Esophagus (tissue), 2 donors: ENCODE results near the gene SDHAF3. TPM values are rescaled to one million over a fixed set of nuclear protein-coding genes. Genes with fewer than 3 reads are reported as not detected.
"Not testable (repeated sequence)": the region's sequence is repeated elsewhere in the genome, so short reads cannot be mapped to it uniquely, and the experiment has no call there.

Source experiments
- H3K27ac ChIP-seq, 2 donors: one replicate each; pipeline ENCODE4 v1.5.1; 2013; ENCODE audit warnings: low read depth in 2 of 2, mild to moderate bottlenecking in 2 of 2, inconsistent platforms in 1 of 2, low read length in 1 of 2, moderate library complexity in 1 of 2
- H3K27me3 ChIP-seq, 2 donors: one replicate each; pipeline ENCODE4 v1.6.1; 2013; ENCODE audit warnings: low read length in 2 of 2, control low read depth in 1 of 2, mild to moderate bottlenecking in 1 of 2; ENCODE audit not compliant: insufficient read depth in 2 of 2, control insufficient read depth in 1 of 2
- H3K36me3 ChIP-seq, 2 donors: one replicate each; pipeline ENCODE4 v1.6.1; 2013; ENCODE audit warnings: low read length in 1 of 2; ENCODE audit not compliant: control insufficient read depth in 2 of 2, insufficient read depth in 2 of 2
- H3K4me1 ChIP-seq, 2 donors: one replicate each; pipeline ENCODE4 v1.6.1; 2013; ENCODE audit warnings: low read length in 1 of 2; ENCODE audit not compliant: control insufficient read depth in 2 of 2, insufficient read depth in 2 of 2
- H3K4me3 ChIP-seq, 2 donors: one replicate each; pipeline ENCODE4 v1.5.1; 2013; ENCODE audit warnings: low read length in 2 of 2, mild to moderate bottlenecking in 2 of 2, low read depth in 1 of 2, moderate library complexity in 1 of 2
- H3K9me3 ChIP-seq, 2 donors: one replicate each; pipeline ENCODE4 v1.6.1; 2013; ENCODE audit warnings: mild to moderate bottlenecking in 2 of 2, low read depth in 1 of 2, low read length in 1 of 2, moderate library complexity in 1 of 2; ENCODE audit not compliant: control insufficient read depth in 2 of 2, insufficient read depth in 1 of 2
- WGBS, 2 donors: extraction: QIAGEN DNeasy Blood & Tissue Kit; methylation state at CpG; one replicate each; pipeline ENCODE4 v1.1.7; 2013; 5-methylcytosine and 5-hydroxymethylcytosine counted together
- polyA plus RNA-seq, 2 donors: library from polyadenylated mRNA; stranded (reverse); fragments of 200-250 nt; gene quantifications; one replicate each; pipeline ENCODE4 v1.2.3, GENCODE V29; 2013
- donor health status: healthy with polysubstance abuse.
- donor health status: Bipolar disorder and iron deficiency.

The SDHAF3 gene
- polyA plus RNA-seq, 2 donors: 5.5 to 10.1 TPM

DNA sequence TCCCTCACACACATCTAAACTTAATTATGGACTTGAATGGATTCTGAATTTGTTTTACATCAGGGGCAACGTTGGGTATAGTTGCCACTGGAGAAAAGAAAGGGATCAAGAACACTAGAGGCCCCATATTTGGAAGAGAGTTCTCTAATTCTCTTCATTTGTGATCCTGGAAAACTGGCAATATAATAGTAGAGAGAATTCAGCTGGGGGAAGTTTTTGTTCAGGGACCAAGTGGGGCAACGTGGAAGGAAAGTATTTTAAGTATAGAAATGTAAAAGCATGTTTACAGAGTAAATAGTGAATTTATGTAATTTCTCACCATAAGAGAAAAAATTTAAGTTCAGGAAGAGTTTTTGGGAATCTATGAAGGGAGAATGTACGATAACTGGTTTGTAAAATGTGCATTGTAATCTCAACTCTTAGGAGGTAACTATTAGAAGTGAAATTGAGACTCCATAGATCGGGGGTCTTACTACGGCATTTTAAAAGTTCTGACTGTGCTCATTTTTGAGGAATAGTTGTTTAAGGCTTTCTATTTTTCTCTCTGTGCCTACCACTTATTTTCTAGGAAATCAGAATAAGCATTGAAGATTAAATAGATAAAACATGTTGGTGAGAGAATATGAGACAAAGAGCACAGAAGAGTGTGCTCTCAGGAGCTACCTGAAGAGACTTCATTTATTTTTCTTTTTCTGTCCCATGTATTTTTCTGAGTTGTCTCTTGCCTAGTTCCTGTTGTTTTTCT, 3.4 kb downstream of the SDHAF3 start:
- H3K4me3 ChIP-seq: no peak overlapping the region
- no peaks in the 10 kb centered on the region for H3K36me3 ChIP-seq
- 91 to 94% methylated on average over 5 of the region's 5 CpGs for WGBS, 2 donors
- H3K27ac ChIP-seq: no peak overlapping the region
- no peaks in the 10 kb centered on the region for H3K4me1 ChIP-seq
- no peaks in the 10 kb centered on the region for H3K9me3 ChIP-seq
- no peaks in the 10 kb centered on the region for H3K27me3 ChIP-seq

DNA sequence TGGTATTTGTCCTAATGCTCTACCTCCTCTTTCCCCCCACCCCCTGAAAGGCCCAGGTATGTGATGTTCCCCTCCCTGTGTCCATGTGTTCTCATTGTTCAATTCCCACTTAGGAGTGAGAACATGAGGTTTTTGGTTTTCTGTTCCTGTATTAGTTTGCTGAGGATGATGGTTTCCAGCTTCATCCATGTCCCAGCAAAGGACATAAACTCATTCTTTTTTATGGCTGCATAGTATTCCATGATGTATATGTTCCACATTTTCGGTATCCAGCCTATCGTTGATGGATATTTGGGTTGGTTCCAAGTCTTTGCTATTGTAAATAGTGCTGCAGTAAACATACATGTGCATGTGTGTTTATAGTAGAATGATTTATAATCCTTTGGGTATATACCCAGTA, 5.6 kb downstream of the SDHAF3 start:
- H3K36me3 ChIP-seq, H3K27ac ChIP-seq, H3K9me3 ChIP-seq, H3K27me3 ChIP-seq, H3K4me1 ChIP-seq, H3K4me3 ChIP-seq: not testable (repeated sequence)
- WGBS, 2 donors: 86 to 95% methylated on average over 2 of the region's 2 CpGs

DNA sequence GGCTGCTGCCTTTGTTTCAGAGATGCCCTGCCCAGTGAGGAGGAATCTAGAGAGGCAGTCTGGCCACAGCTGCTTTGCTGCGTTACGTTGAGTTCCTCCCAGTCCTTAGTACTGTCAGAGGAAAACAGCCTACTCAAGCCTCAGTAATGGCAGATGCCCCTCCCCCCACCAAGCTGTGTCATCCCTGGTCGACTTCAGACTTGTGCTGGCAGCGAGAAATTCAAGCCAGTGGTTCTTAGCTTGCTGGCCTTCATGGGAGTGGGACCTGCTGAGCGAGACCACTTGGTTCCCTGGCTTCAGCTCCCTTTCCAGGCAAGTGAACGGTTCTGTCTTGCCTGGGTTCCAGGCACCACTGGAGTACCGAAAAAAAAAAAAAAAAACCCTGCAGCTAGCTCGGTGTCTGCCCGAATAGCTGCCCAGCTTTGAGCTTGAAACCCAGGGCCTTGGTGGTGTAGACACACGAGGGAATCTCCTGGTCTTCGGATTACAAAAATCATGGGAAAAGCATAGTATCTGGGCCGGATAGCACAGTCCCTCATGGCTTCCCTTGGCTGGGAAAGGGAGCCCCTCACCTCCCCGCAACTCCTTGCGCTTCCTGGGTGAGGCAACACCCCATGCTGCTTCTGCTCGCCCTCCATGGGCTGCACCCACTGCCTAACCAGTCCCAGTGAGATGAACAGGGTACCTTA, 9.1 kb downstream of the SDHAF3 start:
- Histone ChIP-seq H3K36me3 (no peaks in the 10 kb centered on the region), H3K27me3 (no peaks in the 10 kb centered on the region), H3K4me3 (no peak overlapping the region), H3K9me3 (no peaks in the 10 kb centered on the region), H3K27ac (no peak overlapping the region), H3K4me1 (peaks cover 0 to 7% of the 10 kb centered on the region in 2 donors)
- WGBS, 2 donors: 88% methylated on average over 15 of the region's 15 CpGs

DNA sequence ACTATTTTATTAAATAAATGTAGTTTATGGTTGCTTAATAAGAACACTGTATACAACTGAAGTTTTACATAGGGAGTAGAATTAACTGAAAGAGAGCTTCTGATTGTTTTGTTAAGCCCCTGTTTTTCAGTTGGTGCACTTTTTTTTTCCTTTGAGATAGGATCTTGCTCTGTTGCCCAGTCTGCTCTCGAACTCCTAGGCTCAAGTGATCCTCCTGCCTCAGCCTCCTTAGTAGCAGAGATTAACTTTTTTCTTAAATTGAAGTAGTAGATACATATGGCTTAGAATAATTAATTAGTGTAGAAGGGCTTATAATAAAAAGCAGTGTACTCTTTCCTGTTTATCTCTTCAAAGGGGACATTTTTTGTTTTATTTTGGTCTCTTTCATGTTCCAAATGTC, 11.2 kb downstream of the SDHAF3 start:
- H3K4me1 ChIP-seq: peaks cover 0 to 7% of the 10 kb centered on the region in 2 donors
- H3K36me3 ChIP-seq: no peaks in the 10 kb centered on the region
- no peaks in the 10 kb centered on the region for H3K9me3 ChIP-seq
- WGBS, 2 donors: 89 to 92% methylated on average over 1 of the region's 1 CpG
- no peaks in the 10 kb centered on the region for H3K27me3 ChIP-seq
- no peak overlapping the region for H3K27ac ChIP-seq
- no peak overlapping the region for H3K4me3 ChIP-seq

DNA sequence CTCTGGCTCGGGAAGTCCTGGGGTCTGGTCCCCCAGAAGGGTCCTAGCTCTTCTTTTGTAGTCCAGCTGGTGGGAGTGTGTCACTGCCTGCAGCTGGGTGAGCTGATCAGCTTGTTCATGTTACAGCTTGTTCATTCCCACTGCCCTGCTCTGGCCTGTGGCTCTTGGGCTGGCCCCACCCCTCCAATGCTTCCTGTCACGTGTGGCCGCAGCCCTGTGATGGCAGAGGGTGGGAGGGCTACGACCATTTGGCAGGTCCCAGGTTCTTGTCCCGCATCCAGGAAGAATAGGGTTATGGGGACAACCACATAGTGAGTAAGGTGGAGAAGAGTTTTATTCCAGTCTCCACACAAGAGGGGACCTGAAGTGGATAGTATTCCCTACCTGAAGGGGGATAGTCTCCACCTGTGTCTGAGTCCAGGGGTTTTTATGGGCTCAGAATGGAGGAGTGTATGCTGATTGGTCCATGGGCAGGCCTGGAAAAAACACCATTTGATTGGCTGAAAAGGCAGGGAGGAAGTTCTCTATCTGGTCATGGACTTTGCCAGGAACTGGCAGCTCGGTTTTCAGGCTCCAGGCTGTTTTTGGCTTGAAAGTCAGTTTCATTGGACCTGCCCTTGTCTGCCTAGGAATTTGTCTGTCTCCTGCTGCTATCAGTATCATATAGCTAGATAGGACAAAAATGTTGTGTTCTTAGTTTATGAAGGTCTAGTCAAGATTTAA, 13.1 kb downstream of the SDHAF3 start:
- WGBS, 2 donors: 57 to 71% methylated on average over 6 of the region's 6 CpGs
- Histone ChIP-seq H3K9me3 (no peaks in the 10 kb centered on the region), H3K27me3 (no peaks in the 10 kb centered on the region), H3K27ac (no peak overlapping the region), H3K4me1 (peaks cover 0 to 7% of the 10 kb centered on the region in 2 donors), H3K4me3 (peak overlapping the region in 1 of 2 donors; percentile 3), H3K36me3 (no peaks in the 10 kb centered on the region)

DNA sequence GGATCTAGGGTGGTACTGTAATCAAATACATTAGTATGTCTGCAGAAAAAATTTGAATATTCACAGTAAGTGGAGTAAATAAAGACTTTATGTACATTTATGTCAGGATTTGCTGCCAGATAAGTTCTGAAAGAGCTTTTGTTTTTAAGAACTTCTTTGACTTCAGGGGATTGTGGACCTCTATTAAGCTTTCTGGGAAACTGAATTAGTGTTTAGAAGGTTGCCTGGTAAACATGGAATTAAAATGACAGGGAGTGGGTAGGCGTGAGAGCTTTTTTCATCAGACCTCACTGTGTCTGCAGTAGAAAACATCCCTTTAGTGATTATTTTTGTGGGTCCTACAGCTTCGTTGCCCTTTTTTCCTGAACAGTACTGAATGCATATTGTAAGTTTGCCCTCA, 15.7 kb downstream of the SDHAF3 start:
- no peaks in the 10 kb centered on the region for H3K9me3 ChIP-seq
- WGBS, 2 donors: 73 to 78% methylated on average over 2 of the region's 2 CpGs
- no peaks in the 10 kb centered on the region for H3K27me3 ChIP-seq
- H3K4me3 ChIP-seq: no peak overlapping the region
- H3K27ac ChIP-seq: no peak overlapping the region
- peaks cover 0 to 7% of the 10 kb centered on the region in 2 donors for H3K4me1 ChIP-seq
- no peaks in the 10 kb centered on the region for H3K36me3 ChIP-seq

DNA sequence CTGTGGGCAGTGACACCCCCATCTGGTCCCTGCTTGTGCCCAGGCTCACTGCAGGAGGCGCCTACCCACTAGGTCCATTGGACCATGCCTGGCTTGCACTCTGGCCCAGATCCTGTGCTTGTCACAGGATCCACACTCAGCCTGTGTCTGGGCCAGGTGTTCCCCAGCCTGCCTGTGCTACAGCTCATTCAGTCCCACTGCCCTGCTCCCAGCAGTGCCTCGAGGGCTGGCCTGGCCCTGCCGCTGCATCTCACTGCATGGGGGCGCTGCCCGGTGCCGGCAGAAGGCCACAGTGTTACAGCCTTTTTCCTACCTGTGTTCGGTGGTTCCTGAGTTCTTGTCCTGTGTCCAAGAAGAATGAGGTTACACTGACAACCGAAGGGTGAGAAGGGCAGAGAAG, 21.3 kb downstream of the SDHAF3 start:
- Histone ChIP-seq H3K9me3 (peaks cover 0 to 4% of the 10 kb centered on the region in 2 donors), H3K36me3 (peaks cover 0 to 4% of the 10 kb centered on the region in 2 donors), H3K27ac (no peak overlapping the region), H3K4me3 (no peak overlapping the region), H3K4me1 (no peaks in the 10 kb centered on the region), H3K27me3 (no peaks in the 10 kb centered on the region)
- WGBS, 2 donors: 97 to 98% methylated on average over 8 of the region's 8 CpGs

DNA sequence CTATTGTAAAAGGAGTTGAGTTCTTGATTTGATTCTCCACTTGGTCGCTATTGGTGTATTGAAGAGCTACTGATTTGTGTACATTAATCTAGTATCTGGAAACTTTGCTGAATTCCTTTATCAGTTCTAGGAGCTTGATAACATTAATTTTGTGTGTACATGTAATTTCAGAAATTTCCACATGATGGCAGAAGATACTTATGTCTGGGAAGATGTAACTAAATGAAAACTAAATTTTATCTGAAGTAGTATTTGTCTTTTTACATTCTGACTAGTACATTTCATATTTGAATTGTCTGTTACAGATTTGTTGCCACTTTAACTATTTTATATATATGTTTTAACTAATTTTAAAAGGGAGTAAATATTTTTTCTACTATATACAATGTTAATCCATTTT, 27.6 kb downstream of the SDHAF3 start:
- Histone ChIP-seq H3K4me1 (no peaks in the 10 kb centered on the region), H3K9me3 (no peaks in the 10 kb centered on the region), H3K27ac (no peak overlapping the region), H3K36me3 (no peaks in the 10 kb centered on the region), H3K27me3 (no peaks in the 10 kb centered on the region), H3K4me3 (no peak overlapping the region)
- 52 to 71% methylated on average over 1 of the region's 1 CpG for WGBS, 2 donors

DNA sequence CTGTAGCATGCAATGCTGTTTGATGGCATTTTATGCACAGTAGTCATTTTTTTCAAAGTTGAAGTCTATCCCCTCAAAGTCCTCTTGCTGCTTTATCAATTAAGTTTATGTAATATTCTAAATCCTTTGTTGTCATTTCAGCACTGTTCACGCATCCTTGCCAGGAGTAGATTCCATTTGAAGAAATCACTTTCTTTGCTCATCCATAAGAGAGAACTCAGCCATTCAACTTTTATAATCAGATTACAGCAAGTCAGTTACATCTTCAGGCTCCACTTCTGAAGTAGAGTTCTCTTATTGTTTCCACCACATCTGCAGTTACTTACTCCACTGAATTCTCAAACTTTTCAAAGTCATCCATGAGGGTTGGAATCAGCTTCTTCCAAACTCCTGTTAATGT, 32.3 kb downstream of the SDHAF3 start:
- Histone ChIP-seq H3K36me3 (no peaks in the 10 kb centered on the region), H3K9me3 (no peaks in the 10 kb centered on the region), H3K27me3 (no peaks in the 10 kb centered on the region), H3K4me1 (no peaks in the 10 kb centered on the region), H3K27ac (no peak overlapping the region), H3K4me3 (no peak overlapping the region)
- 77 to 85% methylated on average over 1 of the region's 1 CpG for WGBS, 2 donors
